ENCODE results near the gene TNFRSF8. TPM values are rescaled to one million over a fixed set of nuclear protein-coding genes. Genes with fewer than 3 reads are reported as not detected.

The TNFRSF8 gene
- total RNA-seq, 1 donor from 2014 or later = not detected

DNA sequence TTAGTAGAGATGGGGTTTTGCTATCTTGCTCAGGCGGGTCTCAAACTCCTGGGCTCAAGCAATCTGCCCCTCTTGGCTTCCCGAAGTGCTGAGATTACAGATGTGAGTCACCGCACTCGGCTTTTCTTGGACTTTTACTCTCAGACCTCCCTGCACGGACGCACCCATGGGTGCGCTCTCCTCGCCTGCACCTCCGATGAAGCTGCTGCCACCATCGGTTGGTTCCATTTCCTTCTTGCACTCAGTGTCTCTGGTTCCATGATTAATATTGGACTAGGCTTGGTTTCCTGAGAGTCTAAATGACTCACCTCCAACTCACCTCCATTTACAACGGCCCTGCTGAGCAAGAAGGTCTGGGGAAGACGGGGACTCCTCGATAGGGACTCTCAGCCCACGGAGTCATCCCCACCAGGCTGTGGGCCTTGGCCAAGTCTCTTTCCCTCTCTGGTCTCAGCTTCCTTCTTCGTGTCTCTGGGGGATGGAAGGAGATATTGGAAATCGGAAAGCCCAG, 6.7 kb upstream of the TNFRSF8 start:
- TF ChIP-seq, protein P1, sequence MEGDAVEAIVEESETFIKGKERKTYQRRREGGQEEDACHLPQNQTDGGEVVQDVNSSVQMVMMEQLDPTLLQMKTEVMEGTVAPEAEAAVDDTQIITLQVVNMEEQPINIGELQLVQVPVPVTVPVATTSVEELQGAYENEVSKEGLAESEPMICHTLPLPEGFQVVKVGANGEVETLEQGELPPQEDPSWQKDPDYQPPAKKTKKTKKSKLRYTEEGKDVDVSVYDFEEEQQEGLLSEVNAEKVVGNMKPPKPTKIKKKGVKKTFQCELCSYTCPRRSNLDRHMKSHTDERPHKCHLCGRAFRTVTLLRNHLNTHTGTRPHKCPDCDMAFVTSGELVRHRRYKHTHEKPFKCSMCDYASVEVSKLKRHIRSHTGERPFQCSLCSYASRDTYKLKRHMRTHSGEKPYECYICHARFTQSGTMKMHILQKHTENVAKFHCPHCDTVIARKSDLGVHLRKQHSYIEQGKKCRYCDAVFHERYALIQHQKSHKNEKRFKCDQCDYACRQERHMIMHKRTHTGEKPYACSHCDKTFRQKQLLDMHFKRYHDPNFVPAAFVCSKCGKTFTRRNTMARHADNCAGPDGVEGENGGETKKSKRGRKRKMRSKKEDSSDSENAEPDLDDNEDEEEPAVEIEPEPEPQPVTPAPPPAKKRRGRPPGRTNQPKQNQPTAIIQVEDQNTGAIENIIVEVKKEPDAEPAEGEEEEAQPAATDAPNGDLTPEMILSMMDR (conservative IDR thresholded peaks at IDR 0.05) = no peak
- Mint-ChIP-seq H3K4me1 (peaks cover 21% of the 10 kb centered on the region), H3K27ac (ENCODE audit: unreplicated experiment) (no peak overlapping the region), H3K4me3 (no peak overlapping the region), H3K9me3 (no peaks in the 10 kb centered on the region), H3K27me3 (ENCODE audit: low read depth) (peaks cover 24% of the 10 kb centered on the region), H3K36me3 (ENCODE audit: low read depth) (peaks cover 3% of the 10 kb centered on the region)
- DNase-seq (ENCODE audit: low read depth, low spot score) = no peak

DNA sequence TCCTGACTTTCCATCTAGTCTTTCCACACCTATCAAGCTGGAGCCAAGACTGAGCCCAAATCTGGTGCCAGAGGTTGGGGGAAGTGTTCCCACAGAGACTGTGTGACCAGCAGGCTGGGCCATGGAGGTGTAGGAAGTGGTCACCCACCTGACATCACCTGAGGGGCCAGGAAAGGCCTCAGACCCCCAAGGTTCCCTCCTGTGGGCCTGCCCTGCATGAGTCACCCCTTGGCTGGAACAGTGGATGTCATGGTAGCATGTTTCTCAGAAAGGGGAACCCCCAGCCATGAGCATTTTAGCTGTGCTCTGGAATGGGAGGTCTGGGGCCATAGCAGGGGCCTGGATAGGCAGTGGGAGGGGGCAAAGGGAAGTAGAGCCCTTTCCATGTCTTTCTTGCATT, 5.7 kb upstream of the TNFRSF8 start:
- Mint-ChIP-seq H3K4me3 (no peak overlapping the region), H3K27ac (ENCODE audit: unreplicated experiment) (no peak overlapping the region), H3K36me3 (ENCODE audit: low read depth) (peaks cover 3% of the 10 kb centered on the region), H3K27me3 (ENCODE audit: low read depth) (peaks cover 34% of the 10 kb centered on the region), H3K9me3 (no peaks in the 10 kb centered on the region), H3K4me1 (peaks cover 14% of the 10 kb centered on the region)
- TF ChIP-seq, protein P1 (conservative IDR thresholded peaks at IDR 0.05) = no peak
- DNase-seq (ENCODE audit: low read depth, low spot score) = no peak

DNA sequence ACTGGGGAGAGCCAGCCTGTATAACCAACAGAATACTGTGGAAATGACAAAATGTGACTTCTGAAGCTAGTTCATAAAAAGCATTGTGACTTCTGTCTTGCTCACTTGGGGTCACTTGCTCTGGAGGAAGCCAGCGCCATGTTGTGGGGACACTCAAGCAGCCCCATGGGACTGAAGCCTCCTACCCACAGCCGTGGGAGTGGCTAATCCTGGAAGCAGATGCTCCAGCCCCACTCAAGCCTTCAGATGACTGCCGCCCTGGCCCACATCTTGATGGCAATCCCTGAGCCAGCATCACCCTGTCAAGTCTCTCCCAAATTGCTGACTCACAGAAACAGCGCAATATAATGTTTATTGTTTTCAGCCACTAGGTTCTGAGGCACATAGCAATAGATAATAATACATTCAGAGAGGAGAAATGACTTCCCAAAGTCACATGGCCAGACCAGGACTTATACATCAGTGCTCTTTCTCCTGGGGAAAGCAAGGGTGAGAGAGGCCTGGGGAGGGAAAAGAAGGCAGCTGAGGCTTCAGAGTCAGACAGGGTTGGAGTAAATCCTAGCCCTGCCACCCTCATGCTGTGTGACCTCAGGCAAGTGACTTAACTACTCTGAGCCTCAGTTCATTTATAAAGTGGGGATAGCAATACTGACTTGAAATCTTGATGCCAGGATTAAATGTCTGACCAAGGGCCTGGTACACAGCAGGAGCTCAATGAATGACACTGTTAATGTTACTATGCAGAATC, 5.0 kb upstream of the TNFRSF8 start:
- TF ChIP-seq, protein P1 (conservative IDR thresholded peaks at IDR 0.05) = no peak
- H3K27ac Mint-ChIP-seq (ENCODE audit: unreplicated experiment) = no peak overlapping the region
- H3K9me3 Mint-ChIP-seq = no peaks in the 10 kb centered on the region
- H3K4me3 Mint-ChIP-seq = no peak overlapping the region
- H3K4me1 Mint-ChIP-seq = peaks cover 9% of the 10 kb centered on the region
- H3K27me3 Mint-ChIP-seq (ENCODE audit: low read depth) = peaks cover 42% of the 10 kb centered on the region
- DNase-seq (ENCODE audit: low read depth, low spot score) = no peak
- H3K36me3 Mint-ChIP-seq (ENCODE audit: low read depth) = peaks cover 3% of the 10 kb centered on the region

DNA sequence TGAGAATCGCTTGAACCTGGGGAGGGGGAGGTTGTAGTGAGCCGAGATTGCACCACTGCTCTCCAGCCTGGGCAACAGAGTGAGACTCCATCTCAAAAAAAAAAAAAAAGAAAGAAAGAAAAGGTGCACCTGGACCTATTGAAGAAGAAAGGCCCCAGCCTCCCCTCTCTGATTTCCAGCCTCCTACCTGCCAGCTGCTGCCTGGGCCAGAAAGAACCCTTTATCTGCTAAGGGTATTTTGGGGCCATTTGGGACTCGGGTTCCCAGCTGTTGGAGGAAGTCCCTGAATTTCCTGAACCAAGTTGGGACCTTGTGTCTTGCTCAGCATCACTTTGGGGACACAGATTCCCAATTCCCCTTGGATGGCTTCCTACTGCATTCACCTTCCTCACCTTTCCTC, 3.9 kb upstream of the TNFRSF8 start:
- Mint-ChIP-seq H3K9me3 (no peaks in the 10 kb centered on the region), H3K4me1 (peaks cover 2% of the 10 kb centered on the region), H3K27ac (ENCODE audit: unreplicated experiment) (no peak overlapping the region), H3K27me3 (ENCODE audit: low read depth) (peaks cover 52% of the 10 kb centered on the region), H3K4me3 (no peak overlapping the region), H3K36me3 (ENCODE audit: low read depth) (peaks cover 3% of the 10 kb centered on the region)
- TF ChIP-seq, protein P1 (conservative IDR thresholded peaks at IDR 0.05) = no peak
- DNase-seq (ENCODE audit: low read depth, low spot score) = no peak

DNA sequence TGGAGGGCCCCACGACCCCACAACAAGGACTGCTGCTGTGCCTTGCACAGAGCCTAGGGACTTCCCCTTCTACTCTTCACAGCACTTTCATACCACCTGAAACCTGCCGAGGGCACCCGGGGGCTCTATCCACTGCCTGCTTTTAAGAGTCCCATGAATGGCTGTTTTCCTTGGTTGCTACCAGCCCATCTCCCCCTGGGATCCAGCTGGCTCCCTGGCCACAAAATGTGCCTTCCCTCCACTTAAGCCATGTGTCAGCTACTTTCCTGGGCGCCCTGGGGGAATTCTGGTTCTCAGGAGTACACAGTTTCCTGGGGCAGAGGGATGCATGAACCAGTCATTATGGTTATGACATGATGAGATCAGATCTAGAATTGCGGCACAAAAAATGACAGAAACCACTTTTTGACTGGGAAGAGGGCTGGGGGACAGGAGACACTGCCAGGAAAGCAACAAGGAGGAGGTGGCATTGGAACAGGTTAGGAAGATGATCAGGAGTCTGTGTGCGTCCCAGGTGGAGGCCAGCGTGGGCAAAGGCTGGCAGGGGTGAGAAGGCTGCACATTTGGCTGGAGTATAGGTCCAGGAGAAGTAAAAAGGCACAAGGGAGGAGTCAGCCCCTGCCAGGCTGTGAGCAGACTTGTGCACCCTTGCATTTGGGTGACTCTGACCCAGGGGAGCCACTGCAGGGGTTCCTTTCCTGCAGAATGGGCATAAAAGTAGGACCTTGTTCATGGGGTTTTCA, 3.2 kb upstream of the TNFRSF8 start:
- Mint-ChIP-seq H3K4me3 (no peak overlapping the region), H3K36me3 (ENCODE audit: low read depth) (peaks cover 3% of the 10 kb centered on the region), H3K9me3 (no peaks in the 10 kb centered on the region), H3K4me1 (no peaks in the 10 kb centered on the region), H3K27ac (ENCODE audit: unreplicated experiment) (no peak overlapping the region), H3K27me3 (ENCODE audit: low read depth) (peaks cover 58% of the 10 kb centered on the region)
- TF ChIP-seq, protein P1 (conservative IDR thresholded peaks at IDR 0.05) = no peak
- DNase-seq (ENCODE audit: low read depth, low spot score) = no peak
